AG09309 (cell line): ENCODE data around the gene OR6B2.

Source experiments
- DNase-seq: peaks from one replicate; pipeline ENCODE4 v3.0.0-alpha.2; 2010; ENCODE audit warnings: low read depth
- H3K4me3 ChIP-seq: 2 replicates; pipeline ENCODE4 v1.5.1; 2011; ENCODE audit warnings: mild to moderate bottlenecking, low read depth, low read length, moderate library complexity; ENCODE audit not compliant: control insufficient read depth
- TF ChIP-seq, protein P1 (sequence below): IDR thresholded peaks from 2 replicates; pipeline ENCODE4 v1.5.1; 2011; ENCODE audit warnings: mild to moderate bottlenecking, low read depth, low read length, inconsistent platforms; ENCODE audit not compliant: insufficient read depth, control insufficient read depth; ENCODE audit errors: missing control alignments

OR6B2 gene

DNA sequence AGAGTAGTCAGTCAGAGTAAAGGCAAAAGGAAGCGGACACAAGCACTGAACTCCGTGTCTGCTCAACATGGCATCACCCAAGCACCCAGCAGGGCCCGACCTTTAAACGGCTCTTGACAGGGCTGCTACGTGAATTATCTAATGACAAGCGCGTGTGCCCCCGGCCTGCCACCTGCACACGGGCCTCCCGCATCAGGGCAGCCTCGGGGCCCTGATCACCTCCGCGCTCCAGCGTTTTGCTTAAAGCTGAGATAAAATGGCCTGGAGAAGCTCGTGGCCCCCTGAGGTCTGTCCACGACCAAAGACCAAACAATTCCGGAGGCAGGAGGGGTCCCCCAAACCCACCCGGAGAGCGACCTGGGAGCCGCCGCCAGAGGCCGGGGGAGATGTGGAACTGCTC is 5.5 kb downstream of the OR6B2 start:
- H3K4me3 ChIP-seq, result peak overlapping the region; percentile 86
- no peak for DNase-seq
- TF ChIP-seq, protein P1, sequence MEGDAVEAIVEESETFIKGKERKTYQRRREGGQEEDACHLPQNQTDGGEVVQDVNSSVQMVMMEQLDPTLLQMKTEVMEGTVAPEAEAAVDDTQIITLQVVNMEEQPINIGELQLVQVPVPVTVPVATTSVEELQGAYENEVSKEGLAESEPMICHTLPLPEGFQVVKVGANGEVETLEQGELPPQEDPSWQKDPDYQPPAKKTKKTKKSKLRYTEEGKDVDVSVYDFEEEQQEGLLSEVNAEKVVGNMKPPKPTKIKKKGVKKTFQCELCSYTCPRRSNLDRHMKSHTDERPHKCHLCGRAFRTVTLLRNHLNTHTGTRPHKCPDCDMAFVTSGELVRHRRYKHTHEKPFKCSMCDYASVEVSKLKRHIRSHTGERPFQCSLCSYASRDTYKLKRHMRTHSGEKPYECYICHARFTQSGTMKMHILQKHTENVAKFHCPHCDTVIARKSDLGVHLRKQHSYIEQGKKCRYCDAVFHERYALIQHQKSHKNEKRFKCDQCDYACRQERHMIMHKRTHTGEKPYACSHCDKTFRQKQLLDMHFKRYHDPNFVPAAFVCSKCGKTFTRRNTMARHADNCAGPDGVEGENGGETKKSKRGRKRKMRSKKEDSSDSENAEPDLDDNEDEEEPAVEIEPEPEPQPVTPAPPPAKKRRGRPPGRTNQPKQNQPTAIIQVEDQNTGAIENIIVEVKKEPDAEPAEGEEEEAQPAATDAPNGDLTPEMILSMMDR, result no peak

DNA sequence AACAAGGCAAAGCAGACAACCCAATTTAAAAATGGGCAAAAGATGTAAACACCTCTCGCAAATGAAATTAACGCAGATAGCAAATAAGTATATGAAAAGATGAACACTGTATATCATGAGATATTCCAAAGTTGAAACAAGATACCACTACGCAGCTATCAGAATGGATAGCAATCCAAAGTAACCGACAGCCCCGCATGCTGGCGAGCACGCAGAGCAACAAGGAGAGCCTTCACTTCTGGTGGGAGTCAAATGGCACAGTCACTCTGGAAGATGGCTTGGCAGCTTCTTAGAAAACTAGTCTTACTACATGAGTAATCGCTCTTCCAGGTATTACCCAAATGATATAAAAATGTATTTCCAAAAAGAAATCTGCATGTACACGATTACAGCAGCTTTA is 6.4 kb downstream of the OR6B2 start:
- no peak overlapping the region for H3K4me3 ChIP-seq
- DNase-seq, result no peak
- TF ChIP-seq, protein P1, result no peak

DNA sequence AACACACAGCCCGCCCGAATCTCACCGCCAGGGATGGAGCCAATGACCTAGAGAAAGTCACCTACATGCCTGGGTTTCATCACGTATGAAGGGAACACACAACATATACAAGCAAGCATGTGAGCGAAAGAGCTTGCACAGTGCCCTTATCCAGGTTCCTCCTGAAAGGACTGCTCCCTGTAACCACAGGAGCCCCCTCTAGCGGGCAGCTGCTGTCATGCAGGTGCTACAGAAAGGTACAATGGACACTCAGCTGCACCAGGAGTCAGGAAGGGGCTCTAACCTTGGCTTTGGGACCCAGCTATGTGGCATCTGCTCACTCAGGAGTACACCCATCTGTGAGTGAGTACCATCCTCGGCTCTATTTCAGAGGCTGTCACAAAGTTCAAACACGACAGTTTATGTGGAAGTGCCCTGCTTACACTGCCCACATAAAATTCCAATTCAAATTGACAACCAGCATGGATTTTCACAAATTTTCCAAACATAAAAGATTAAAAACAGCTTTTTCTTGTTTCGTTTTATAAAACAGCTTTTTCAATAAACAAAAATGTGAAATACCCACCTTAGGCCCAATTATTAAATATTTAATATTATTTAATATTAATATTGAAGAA is 8.6 kb downstream of the OR6B2 start:
- DNase-seq, result no peak
- TF ChIP-seq, protein P1, result peak; percentile 93
- H3K4me3 ChIP-seq, result no peak overlapping the region

- TF ChIP-seq, protein P1, result no peak
- DNase-seq, result no peak
- no peak overlapping the region for H3K4me3 ChIP-seq
Observed at GRCh38 chr2:240018071-240018750, 12.0 kb downstream of the OR6B2 start.

- H3K4me3 ChIP-seq, result no peak overlapping the region
- no peak for DNase-seq
- TF ChIP-seq, protein P1, result no peak
Observed at GRCh38 chr2:240014327-240014726, 15.9 kb downstream of the OR6B2 start.

- no peak overlapping the region for H3K4me3 ChIP-seq
- DNase-seq, result no peak
- TF ChIP-seq, protein P1, result peak; percentile 34
Observed at GRCh38 chr2:240013343-240013742, 16.9 kb downstream of the OR6B2 start.
